SU-DHL-6 (cell line): ENCODE data around the gene GRN.
"Not testable (repeated sequence)": the region's sequence is repeated elsewhere in the genome, so short reads cannot be mapped to it uniquely, and the experiment has no call there.

Experiments used
- CTCF ChIP-seq: fragments of 200-600 bp; sonication (generic); IDR thresholded peaks from one replicate; pipeline ENCODE4 v1.5.1; 2017; ENCODE audit warnings: antibody characterized with exemption, mild to moderate bottlenecking, low read length, moderate library complexity; ENCODE audit not compliant: insufficient read depth, poor library complexity, severe bottlenecking
- EZH2phosphoT487 ChIP-seq: fragments of 200-600 bp; sonication (generic), shearing (Covaris generic); conservative IDR thresholded peaks from 2 replicates; pipeline ENCODE4 v1.6.1; 2018; ENCODE audit warnings: mild to moderate bottlenecking, antibody characterized with exemption, low read length, moderate library complexity, mixed read lengths

GRCh38 chr17:44394112-44394511 is 49.0 kb downstream of the GRN start:
- not testable (repeated sequence) for TF ChIP-seq EZH2phosphoT487, CTCF
